Frontal cortex (tissue), 4 donors: ENCODE measurements around the gene PSME2. TPM values are rescaled to one million over a fixed set of nuclear protein-coding genes. Genes with fewer than 3 reads are reported as not detected.
A peak's percentile ranks its signal among the peaks of the same experiment; 100 is the strongest.
"Not testable (repeated sequence)": the region's sequence is repeated elsewhere in the genome, so short reads cannot be mapped to it uniquely, and the experiment has no call there.

ENCODE experiments used
- DNase-seq, 2 donors: peaks; one replicate each; pipeline ENCODE4 v3.0.0; 2012; ENCODE audit warnings: low spot score in 2 of 2
- FAIRE-seq: peaks from 2 replicates; lab custom pipeline; 2012; peaks lifted over from hg19 to GRCh38; lab: Jason Lieb, UNC
- total RNA-seq: library from RNA; depleted of rRNA; stranded (reverse); fragments of >200 nt; gene quantifications from one replicate; pipeline ENCODE4 v1.2.3, GENCODE V29; 2014
- donor health status: control.
- donor health status: control.
- donor health status: control.

PSME2 gene
- total RNA-seq, 1 donor from 2014 or later = 25.7 TPM

DNA sequence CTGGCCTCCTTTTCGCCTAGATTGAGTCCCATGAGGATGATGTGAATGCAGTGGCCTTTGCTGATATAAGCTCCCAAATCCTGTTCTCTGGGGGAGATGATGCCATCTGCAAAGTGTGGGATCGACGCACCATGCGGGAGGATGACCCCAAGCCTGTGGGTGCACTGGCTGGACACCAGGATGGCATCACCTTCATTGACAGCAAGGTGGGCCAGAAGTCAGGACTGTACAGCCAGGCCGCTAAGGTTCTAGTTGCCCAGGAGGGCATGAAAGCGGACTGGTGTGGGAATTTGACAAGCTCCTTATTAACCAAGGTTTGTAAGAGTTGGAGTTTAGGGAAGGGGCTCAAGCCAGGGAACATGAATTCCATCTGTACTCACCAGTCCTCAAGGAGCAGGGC is 26.7 kb downstream of the PSME2 start:
- no peak for FAIRE-seq
- DNase-seq = no peak

DNA sequence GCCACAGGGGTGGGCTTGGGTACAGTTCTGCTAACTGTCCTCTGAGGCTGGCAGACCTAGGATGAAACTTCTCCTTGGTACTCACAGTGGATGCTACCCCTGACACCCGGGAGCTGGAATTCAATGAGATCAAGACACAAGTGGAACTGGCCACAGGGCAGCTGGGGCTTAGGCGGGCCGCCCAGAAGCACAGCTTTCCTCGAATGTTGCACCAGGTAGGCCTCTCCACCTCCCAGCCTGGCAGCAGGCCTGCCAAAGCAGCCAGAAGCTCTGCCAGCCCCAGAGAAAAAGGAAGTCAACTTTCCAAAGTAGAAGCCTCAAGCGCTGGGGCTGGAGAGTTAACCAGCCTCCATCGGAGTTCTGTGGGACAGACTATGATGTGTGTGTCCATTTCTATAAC is 29.2 kb downstream of the PSME2 start:
- FAIRE-seq = no peak
- DNase-seq = no peak

DNA sequence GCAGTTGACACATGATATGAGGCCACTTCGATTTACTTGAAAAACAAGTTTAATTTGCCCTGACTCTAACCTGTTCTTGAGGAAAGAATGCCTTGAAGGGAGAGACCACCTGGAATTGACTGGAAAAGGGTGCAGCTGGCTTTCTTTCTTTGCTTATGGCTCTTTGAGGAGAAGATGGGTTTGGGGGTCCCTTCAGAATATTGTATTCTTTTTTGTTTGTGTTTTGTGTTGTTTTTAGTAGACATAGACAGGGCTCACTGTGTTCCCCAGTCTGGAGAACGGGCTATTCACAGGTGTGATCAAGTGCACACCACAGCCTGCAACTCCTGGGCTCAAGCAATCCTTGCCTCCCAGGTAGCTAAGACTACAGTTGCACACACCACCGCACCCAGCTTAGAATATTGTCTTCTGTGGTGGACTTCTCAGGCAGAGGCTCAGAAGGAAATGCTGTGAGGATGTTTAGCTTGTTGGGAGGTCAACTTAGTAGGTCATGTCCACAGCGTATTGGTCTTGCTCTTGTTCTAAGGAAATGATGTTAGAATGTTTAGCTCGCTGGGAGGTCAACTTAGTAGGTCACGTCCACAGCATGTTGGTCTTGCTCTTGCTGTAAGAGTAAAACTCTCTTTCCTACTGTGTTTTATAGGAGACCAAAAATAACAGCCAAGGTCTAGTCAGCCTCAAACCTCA is 30.1 kb downstream of the PSME2 start:
- FAIRE-seq (no peak), DNase-seq (no peak)

- FAIRE-seq (no peak), DNase-seq (no peak)
These were observed 30.8 kb downstream of the PSME2 start for GRCh38 chr14:24115422-24116127.

GRCh38 chr14:24114532-24115421 is 31.6 kb downstream of the PSME2 start, which contains the start of the genes DCAF11 and NRL:
TSS of gene DCAF11 (plus strand) at chr14:24114777. CDS start at chr14:24115595, 818 bp downstream.
TSS of gene NRL (minus strand) at chr14:24114949. CDS start at chr14:24082848, 32,101 bp downstream.
- DNase-seq = peak; percentile 97
- FAIRE-seq = peak; percentile 90

- DNase-seq (peak; percentile 72 to 73), FAIRE-seq (no peak)
These were observed 32.4 kb downstream of the PSME2 start for GRCh38 chr14:24113801-24114531.

DNA sequence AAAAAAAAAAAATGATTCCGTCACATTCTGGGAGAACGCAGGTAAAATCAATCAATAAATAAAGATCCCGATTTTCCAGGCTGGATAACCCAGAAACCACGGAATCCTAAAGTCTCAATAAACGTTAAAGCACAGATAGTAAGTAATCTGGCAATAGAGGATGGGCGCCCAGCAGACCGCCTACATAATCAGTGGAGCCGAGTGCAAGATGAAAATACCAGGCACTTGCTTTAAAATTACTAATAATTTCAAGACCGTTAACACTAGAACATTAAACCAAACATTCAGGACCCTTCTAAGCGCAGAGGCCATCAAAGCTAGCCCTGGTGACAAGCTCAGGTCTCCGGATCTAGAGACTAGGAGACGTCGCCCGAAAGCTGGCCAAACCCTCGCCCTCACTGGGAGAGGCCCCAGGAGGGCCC is 33.0 kb downstream of the PSME2 start:
- DNase-seq (no peak), FAIRE-seq (no peak)

DNA sequence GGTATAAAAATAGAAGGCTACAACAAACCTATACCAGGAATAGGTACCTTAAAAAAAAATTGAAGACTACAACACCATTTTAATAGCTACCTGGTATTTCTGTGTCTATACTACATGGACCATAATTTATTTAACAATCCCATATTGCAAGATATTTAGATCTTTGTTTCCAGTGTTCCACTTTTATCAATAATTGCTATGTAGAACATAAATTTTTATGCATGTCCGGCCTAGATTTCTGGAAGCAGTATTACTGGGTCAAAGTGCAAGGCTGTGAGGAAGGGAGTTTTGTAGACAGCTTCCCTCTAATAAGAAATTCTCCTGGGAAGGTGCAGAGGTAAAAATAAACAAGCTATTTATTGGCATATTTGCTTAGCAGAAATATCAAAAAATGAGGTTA is 35.9 kb downstream of the PSME2 start:
- DNase-seq (no peak), FAIRE-seq (no peak)

DNA sequence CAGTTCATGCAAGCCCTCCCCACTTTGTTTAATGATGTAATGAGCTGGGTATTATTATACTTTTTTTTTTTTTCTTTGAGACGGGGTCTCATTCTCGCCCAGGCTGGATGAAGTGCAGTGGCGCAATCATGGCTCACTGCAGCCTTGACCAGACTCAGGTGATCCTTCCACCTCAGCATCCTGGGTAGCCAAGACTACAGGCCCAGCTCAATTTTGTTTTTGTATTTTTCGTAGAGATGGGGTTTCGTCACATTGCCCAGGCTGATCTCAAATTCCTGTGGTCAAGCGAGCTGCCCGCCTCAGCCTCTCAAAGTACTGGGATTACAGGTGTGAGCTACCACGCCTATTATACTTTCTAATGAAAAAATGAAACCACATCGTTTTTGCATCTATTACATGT is 36.4 kb downstream of the PSME2 start:
- DNase-seq (no peak), FAIRE-seq (no peak)

GRCh38 chr14:24108336-24108874 is 38.0 kb downstream of the PSME2 start:
- DNase-seq (no peak), FAIRE-seq (no peak)

GRCh38 chr14:24106672-24107271 is 39.6 kb downstream of the PSME2 start:
- FAIRE-seq = no peak
- DNase-seq = no peak

DNA sequence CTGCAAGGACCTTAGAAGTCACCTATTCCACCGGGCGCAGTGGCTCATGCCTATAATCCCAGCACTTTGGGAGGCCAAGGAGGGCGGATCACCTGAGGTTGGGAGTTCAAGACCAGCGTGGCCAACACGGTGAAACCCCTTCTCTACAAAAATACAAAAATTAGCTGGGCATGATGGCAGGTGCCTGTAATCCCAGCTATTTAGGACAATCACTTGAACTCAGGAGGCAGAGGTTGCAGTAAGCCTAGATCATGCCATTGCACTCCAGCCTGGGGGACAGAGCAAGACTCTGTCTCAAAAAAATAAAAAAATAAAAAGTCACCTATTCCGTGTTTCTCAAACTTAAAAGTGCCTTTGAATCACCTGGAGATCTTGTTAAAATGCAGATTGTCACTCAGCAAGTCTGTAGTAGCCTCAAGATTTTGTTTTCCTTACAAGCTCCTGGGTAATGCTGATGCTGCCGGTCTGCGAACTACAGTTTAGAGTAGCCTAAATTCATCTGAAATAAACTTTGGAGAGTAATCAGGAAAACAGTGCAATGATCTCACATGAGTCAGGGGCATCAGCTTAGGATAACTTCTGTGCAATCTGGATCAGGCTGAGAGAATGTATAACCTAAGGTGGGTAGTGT is 40.7 kb downstream of the PSME2 start:
- not testable (repeated sequence) for DNase-seq, FAIRE-seq

DNA sequence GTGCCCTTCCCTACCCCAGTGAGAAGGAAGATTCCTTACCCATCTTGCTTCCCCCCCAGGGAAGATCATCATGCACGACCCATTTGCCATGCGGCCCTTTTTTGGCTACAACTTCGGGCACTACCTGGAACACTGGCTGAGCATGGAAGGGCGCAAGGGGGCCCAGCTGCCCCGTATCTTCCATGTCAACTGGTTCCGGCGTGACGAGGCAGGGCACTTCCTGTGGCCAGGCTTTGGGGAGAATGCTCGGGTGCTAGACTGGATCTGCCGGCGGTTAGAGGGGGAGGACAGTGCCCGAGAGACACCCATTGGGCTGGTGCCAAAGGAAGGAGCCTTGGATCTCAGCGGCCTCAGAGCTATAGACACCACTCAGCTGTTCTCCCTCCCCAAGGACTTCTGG is 43.0 kb downstream of the PSME2 start:
- DNase-seq (no peak), FAIRE-seq (no peak)

GRCh38 chr14:24102357-24103048 is 43.9 kb downstream of the PSME2 start:
- no peak for DNase-seq
- no peak for FAIRE-seq

DNA sequence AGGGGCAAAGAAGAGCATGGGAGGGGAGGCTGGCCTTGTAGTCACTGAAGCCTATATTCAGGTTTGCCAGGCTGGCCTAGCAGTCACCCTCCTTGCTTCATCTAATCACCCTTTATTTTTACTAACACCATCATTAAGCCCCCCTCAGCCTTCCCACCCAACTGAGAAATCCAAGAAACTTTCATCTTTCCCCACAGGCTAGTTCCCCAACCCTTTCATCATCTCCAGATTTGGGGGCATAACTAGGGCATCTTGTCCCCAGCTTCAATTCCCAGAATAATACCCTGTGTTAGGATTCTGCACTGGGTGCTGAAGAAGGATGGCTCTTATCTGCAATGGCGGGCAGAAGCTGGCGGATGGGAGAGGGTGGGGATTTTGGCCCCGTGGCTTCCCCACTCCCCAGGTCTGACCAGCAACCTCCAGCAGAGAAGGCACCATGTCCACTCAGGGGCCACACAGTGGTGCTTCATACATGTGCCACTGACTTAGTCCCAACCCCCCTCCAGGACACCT is 45.4 kb downstream of the PSME2 start:
- FAIRE-seq (no peak), DNase-seq (no peak)

GRCh38 chr14:24100197-24100981 is 46.0 kb downstream of the PSME2 start:
- FAIRE-seq (no peak), DNase-seq (no peak)
